LNCAP (cell line): ENCODE measurements around the gene KLHL7.

Source experiments
- CTCF ChIP-seq: fragments of 450-650 bp; IDR thresholded peaks from 2 replicates; pipeline ENCODE4 v1.5.1; 2017; ENCODE audit warnings: mild to moderate bottlenecking

KLHL7 gene

DNA sequence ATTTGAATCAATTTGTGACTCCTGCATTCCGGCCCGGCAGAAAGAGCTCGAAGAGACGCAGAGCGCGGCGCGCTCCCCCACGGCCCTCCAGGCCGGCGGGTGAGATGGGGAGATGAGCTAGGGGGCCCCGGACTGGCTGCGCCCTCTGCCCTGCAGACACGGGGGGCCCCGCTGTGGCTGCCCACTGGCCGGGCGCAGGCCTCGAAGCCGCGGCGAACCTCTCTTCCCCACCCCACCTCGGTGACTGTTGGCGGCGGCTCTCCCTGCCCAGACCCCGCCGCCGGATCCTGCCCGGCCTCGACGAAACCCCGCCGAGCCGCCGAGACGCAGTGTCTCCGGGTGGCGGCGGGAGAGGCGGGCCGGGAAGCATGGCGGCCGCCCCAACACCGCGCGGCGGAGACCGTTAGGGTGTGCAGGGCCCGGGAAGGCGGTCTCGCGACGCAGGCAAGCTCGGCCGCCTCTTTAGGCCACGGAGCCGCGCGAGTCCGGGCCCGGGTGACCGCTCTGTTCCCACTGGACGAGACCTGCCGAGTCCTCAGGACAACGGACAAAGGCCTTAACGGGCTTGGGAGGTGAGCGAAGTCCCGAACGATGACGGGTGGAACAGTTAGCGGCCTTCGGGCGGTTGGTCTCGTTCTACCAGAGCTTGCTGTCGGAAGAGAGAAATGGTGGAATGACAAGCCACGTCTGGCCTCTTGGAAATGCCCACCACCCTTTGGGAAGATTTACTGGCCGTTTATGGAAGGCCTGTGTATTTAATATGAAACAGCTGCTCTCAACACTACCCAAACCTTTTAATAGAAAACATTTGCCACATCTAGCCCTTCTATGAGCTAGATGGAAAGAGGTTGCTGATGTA is 100.6 kb downstream of the KLHL7 start:
- TF ChIP-seq CTCF = no peak

GRCh38 chr7:23207021-23207420 is 101.4 kb downstream of the KLHL7 start:
- TF ChIP-seq CTCF = no peak

DNA sequence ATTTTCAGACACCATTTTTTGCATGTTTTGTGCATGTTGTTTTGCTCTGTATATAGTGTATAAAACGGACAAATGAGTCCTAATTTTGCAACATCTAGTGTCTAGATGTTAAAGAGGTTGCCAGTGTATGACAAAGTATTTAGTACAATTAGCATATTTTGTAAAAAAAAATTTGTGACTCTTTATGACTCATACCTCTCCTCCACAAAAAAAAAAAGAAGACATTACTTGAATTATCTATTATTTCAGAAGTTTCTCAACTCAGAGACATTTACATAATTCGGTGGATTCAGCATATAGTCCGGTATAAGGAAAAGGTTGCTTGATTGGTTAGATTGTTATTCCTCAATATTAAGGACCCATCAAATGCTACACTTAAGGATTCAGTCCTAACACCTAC is 102.3 kb downstream of the KLHL7 start:
- TF ChIP-seq CTCF = no peak

DNA sequence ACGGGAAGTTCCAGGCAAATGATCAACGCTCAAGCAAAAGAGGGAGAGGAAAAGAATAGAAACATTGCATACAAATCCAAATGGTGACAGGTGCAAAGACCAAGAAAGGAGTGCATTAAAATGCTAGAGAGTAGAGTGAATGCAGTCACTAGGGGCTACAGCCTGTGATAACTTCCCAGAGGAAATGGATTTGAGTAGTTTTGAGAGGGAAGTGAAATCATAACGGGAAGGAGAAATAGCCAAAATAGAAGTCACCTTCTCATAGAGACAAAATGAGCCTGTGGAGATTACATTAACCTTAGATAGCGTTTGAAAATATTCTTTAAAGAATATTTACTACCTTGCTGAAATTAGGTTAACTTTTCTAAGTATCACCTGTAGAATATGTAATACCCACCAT is 102.7 kb downstream of the KLHL7 start:
- TF ChIP-seq CTCF = no peak

DNA sequence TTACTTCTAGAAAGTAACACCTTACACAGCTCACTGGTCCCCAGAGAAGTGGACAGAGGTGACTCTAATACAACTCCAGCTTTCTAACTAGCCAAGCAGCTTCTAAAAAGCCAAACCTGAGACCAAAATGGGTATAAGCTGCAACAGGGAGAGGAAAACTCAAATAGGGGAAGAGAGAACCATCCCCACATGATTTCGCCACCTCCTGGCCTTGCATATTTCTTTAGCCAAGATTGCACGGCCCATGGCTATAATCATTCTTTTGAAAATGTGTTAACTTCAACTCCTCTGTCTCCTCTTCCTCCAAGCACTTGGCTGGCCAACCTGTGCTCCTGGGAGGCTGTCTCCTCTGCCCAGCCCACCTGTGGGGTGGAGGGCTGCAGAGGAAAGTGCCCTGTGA is 104.9 kb downstream of the KLHL7 start:
- TF ChIP-seq CTCF = no peak

DNA sequence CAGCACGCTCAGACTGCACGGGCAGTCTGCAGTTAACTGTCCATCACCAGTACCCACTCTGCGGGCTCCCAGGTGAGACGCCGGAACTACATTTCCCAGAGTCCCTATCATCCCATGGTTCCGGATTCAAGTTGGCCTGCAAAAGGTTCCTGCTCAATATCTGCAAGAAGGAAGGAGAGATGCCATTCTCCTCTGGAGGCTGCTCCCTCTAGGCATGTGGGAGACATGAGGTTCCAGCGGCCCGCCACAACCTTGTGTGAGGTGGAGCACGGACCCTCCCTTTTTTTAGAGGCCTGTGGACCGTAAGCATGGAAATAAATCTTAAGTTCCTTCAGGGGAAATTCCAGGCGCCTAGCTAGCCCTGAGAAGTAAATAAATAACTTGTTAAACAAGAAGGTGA is 106.0 kb downstream of the KLHL7 start:
- no peak for TF ChIP-seq CTCF

GRCh38 chr7:23212395-23212794 is 106.8 kb downstream of the KLHL7 start:
- no peak for TF ChIP-seq CTCF

DNA sequence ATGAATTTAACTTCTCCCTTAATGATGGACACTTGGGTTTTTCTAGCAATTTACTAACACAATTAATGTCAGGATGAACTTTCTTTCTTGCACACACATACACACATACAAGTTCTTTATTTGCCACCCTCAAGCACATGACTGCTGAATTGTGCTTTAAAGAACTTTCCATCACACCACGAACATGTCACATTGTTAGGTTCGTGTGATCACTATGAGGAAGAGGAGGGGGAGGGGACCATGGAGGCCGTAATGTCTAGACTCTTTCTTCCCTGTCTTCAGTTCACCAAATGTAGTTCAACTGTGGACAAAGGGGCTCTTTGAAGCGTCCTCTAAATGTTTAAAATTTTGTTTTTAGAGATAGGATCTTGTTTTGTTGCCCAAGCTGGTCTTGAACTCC is 107.3 kb downstream of the KLHL7 start:
- no peak for TF ChIP-seq CTCF
